Measurements from ENCODE around the gene EYA2. TPM values are rescaled to one million over a fixed set of nuclear protein-coding genes. Genes with fewer than 3 reads are reported as not detected.

Gene EYA2
- total RNA-seq, 4 donors from 2014 or later = 9.9 to 20.1 (median 13.8) TPM

- peak overlapping the region; percentile 49 to 83 (median 73) for H3K27ac ChIP-seq
- intact Hi-C loops (cut with DNase I) = no loop called here
These were observed 10.9 kb downstream of the EYA2 start for GRCh38 chr20:46905364-46906125.

GRCh38 chr20:46913329-46914044 is 18.8 kb downstream of the EYA2 start:
- no peak overlapping the region for H3K4me3 ChIP-seq (replicated peaks in 1 of 3)
- H3K4me1 ChIP-seq = peaks cover 13 to 19% of the 10 kb centered on the region in 2 donors
- no peak for DNase-seq
- H3K36me3 ChIP-seq = no peaks in the 10 kb centered on the region
- TF ChIP-seq CTCF (IDR thresholded peaks at IDR 0.05) (no peak), POLR2A (IDR thresholded peaks at IDR 0.05) (no peak)
- no peaks in the 10 kb centered on the region for H3K27me3 ChIP-seq
- no peak overlapping the region for H3K27ac ChIP-seq
- H3K9me3 ChIP-seq = no peaks in the 10 kb centered on the region
- intact Hi-C loops (cut with DNase I) = no loop called here
- whole genome bisulfite sequencing, 2 donors = 73 to 80% methylated on average over 5 of the region's 5 CpGs

More at GRCh38 chr20:46905364-46906125, 10.9 kb downstream of the EYA2 start:
- Histone ChIP-seq H3K4me3 (replicated peaks in 1 of 3) (no peak overlapping the region), H3K9me3 (no peaks in the 10 kb centered on the region), H3K27me3 (no peaks in the 10 kb centered on the region), H3K36me3 (no peaks in the 10 kb centered on the region), H3K4me1 (peaks cover 14 to 15% of the 10 kb centered on the region in 2 donors)
- peak; percentile 16 to 34 for DNase-seq
- TF ChIP-seq POLR2A (IDR thresholded peaks at IDR 0.05) = no peak
- TF ChIP-seq CTCF (IDR thresholded peaks at IDR 0.05) = no peak
- 51 to 53% methylated on average over 5 of the region's 5 CpGs for WGBS, 2 donors

GRCh38 chr20:46914789-46915379 is 20.2 kb downstream of the EYA2 start:
- no peaks in the 10 kb centered on the region for H3K36me3 ChIP-seq
- H3K4me3 ChIP-seq (replicated peaks in 1 of 3) = no peak overlapping the region
- H3K27ac ChIP-seq = peak overlapping the region in 2 of 3 donors; percentile 28 to 41
- H3K9me3 ChIP-seq = no peaks in the 10 kb centered on the region
- WGBS, 2 donors = 65 to 67% methylated on average over 14 to 15 of the region's 15 CpGs
- no peak for TF ChIP-seq POLR2A (IDR thresholded peaks at IDR 0.05)
- TF ChIP-seq CTCF (IDR thresholded peaks at IDR 0.05) = no peak
- intact Hi-C loops (cut with DNase I) = no loop called here
- no peaks in the 10 kb centered on the region for H3K27me3 ChIP-seq
- peak; percentile 35 to 36 for DNase-seq
- peaks cover 13 to 19% of the 10 kb centered on the region in 2 donors for H3K4me1 ChIP-seq

GRCh38 chr20:46915575-46916257 is 21.1 kb downstream of the EYA2 start:
- 82 to 85% methylated on average over 8 of the region's 8 CpGs for WGBS, 2 donors
- H3K27ac ChIP-seq = peak overlapping the region in 2 of 3 donors; percentile 28 to 41

More at GRCh38 chr20:46915575-46916257, 21.1 kb downstream of the EYA2 start:
- intact Hi-C loops (cut with DNase I) = no loop called here
- Histone ChIP-seq H3K36me3 (no peaks in the 10 kb centered on the region), H3K4me3 (replicated peaks in 1 of 3) (no peak overlapping the region), H3K9me3 (no peaks in the 10 kb centered on the region), H3K27me3 (no peaks in the 10 kb centered on the region), H3K4me1 (peaks cover 13 to 19% of the 10 kb centered on the region in 2 donors)
- DNase-seq = no peak
- no peak for TF ChIP-seq POLR2A (IDR thresholded peaks at IDR 0.05)
- no peak for TF ChIP-seq CTCF (IDR thresholded peaks at IDR 0.05)
